GOT3 (cell line): ENCODE data around the gene PALLD.

ENCODE experiments used
- DNase-seq: peaks from one replicate; lab custom pipeline; 2025; ENCODE audit warnings: mixed read lengths; lab: John Stamatoyannopoulos, UW

The PALLD gene

GRCh38 chr4:168558599-168558998 is 61.7 kb downstream of the PALLD start:
- no peak for DNase-seq

- DNase-seq, result no peak
Measured at GRCh38 chr4:168560184-168561180, 63.6 kb downstream of the PALLD start.

GRCh38 chr4:168562041-168562571 is 65.3 kb downstream of the PALLD start:
- no peak for DNase-seq

GRCh38 chr4:168564023-168564422 is 67.2 kb downstream of the PALLD start:
- DNase-seq, result no peak

GRCh38 chr4:168565130-168565529 is 68.3 kb downstream of the PALLD start:
- no peak for DNase-seq

GRCh38 chr4:168566726-168567125 is 69.9 kb downstream of the PALLD start:
- no peak for DNase-seq

- DNase-seq, result no peak
Measured at GRCh38 chr4:168569066-168569930, 72.4 kb downstream of the PALLD start.

GRCh38 chr4:168569931-168570276 is 73.1 kb downstream of the PALLD start:
- DNase-seq, result no peak

GRCh38 chr4:168570466-168570865 is 73.6 kb downstream of the PALLD start:
- no peak for DNase-seq

GRCh38 chr4:168572002-168572401 is 75.2 kb downstream of the PALLD start:
- no peak for DNase-seq

GRCh38 chr4:168573870-168574269 is 77.0 kb downstream of the PALLD start:
- DNase-seq, result no peak

GRCh38 chr4:168574581-168575295 is 77.9 kb downstream of the PALLD start:
- DNase-seq, result no peak

- no peak for DNase-seq
Measured at GRCh38 chr4:168575473-168575872, 78.6 kb downstream of the PALLD start.

GRCh38 chr4:168577624-168578023 is 80.8 kb downstream of the PALLD start:
- DNase-seq, result no peak

- DNase-seq, result no peak
Measured at GRCh38 chr4:168580228-168580627, 83.4 kb downstream of the PALLD start.

- no peak for DNase-seq
Measured at GRCh38 chr4:168584321-168584771, 87.5 kb downstream of the PALLD start.

GRCh38 chr4:168585168-168586091 is 88.6 kb downstream of the PALLD start:
- no peak for DNase-seq

GRCh38 chr4:168586926-168587325 is 90.1 kb downstream of the PALLD start:
- DNase-seq, result no peak

- DNase-seq, result no peak
Measured at GRCh38 chr4:168587411-168588125, 90.7 kb downstream of the PALLD start.

GRCh38 chr4:168588916-168589531 is 92.2 kb downstream of the PALLD start:
- no peak for DNase-seq
